DMS114 treated with DMSO at 0.1 percent for 48 hours (cell line): ENCODE measurements around the gene MARCHF4.
A peak's percentile ranks its signal among the peaks of the same experiment; 100 is the strongest.

Experiments used
- DNase-seq: peaks from one replicate; lab custom pipeline; 2025; ENCODE audit not compliant: unreplicated experiment; lab: John Stamatoyannopoulos, UW

Gene MARCHF4

GRCh38 chr2:216371721-216372702, at the start of gene MARCHF4:
Gene MARCHF4, minus strand, starts transcription at chr2:216372483. Its CDS starts 2,223 bp downstream, at chr2:216370260.
- no peak for DNase-seq

GRCh38 chr2:216420367-216421101, 48.3 kb upstream of the MARCHF4 start:
- DNase-seq = no peak

GRCh38 chr2:216418981-216419380, 46.7 kb upstream of the MARCHF4 start:
- DNase-seq = no peak

- DNase-seq = no peak
Measured at GRCh38 chr2:216416571-216417307, 44.5 kb upstream of the MARCHF4 start.

- DNase-seq = no peak
Measured at GRCh38 chr2:216415541-216415940, 43.3 kb upstream of the MARCHF4 start.

- no peak for DNase-seq
Measured at GRCh38 chr2:216414772-216415319, 42.6 kb upstream of the MARCHF4 start.

GRCh38 chr2:216413882-216414281, 41.6 kb upstream of the MARCHF4 start:
- no peak for DNase-seq

GRCh38 chr2:216412022-216412999, 40.0 kb upstream of the MARCHF4 start, which contains the start of gene SMARCAL1:
Gene SMARCAL1, plus strand, starts transcription at chr2:216412484. Its CDS starts 2,221 bp downstream, at chr2:216414705.
- peak; percentile 98 for DNase-seq

- DNase-seq = no peak
Measured at GRCh38 chr2:216410550-216410949, 38.3 kb upstream of the MARCHF4 start.

GRCh38 chr2:216408426-216409290, 36.4 kb upstream of the MARCHF4 start:
- no peak for DNase-seq

GRCh38 chr2:216406826-216407225, 34.5 kb upstream of the MARCHF4 start:
- DNase-seq = no peak

- DNase-seq = no peak
Measured at GRCh38 chr2:216405588-216405987, 33.3 kb upstream of the MARCHF4 start.

GRCh38 chr2:216404010-216404618, 31.8 kb upstream of the MARCHF4 start:
- DNase-seq = no peak

- DNase-seq = no peak
Measured at GRCh38 chr2:216402751-216403150, 30.5 kb upstream of the MARCHF4 start.

GRCh38 chr2:216399621-216400020, 27.3 kb upstream of the MARCHF4 start:
- DNase-seq = no peak

GRCh38 chr2:216394881-216395280, 22.6 kb upstream of the MARCHF4 start:
- DNase-seq = no peak

GRCh38 chr2:216392945-216393840, 20.9 kb upstream of the MARCHF4 start:
- DNase-seq = no peak
